Measurements from ENCODE around the gene CRB2.

CRB2 gene

GRCh38 chr9:123389698-123390097 lies 33.7 kb downstream of the CRB2 start:
- TF ChIP-seq EZH2phosphoT487 (IDR thresholded peaks at IDR 0.05; ENCODE audit: borderline replicate concordance, low read length) = no peak
- no peak for TF ChIP-seq CTCF (IDR thresholded peaks at IDR 0.05; ENCODE audit: low read depth, low read length, poor library complexity, severe bottlenecking)
- Histone ChIP-seq H3K4me3 (ENCODE audit: low read length) (no peak overlapping the region), H3K27ac (ENCODE audit: low read depth, low read length) (no peak overlapping the region), H4K20me1 (ENCODE audit: control insufficient read depth, insufficient read depth, low read depth, low read length) (no peaks in the 10 kb centered on the region), H3K4me1 (ENCODE audit: control insufficient read depth, low read length) (no peaks in the 10 kb centered on the region), H3F3A (ENCODE audit: control insufficient read depth, insufficient read depth) (no peaks in the 10 kb centered on the region), H3K4me2 (ENCODE audit: low read length) (no peak overlapping the region), H3K9me3 (ENCODE audit: control insufficient read depth, insufficient read depth, low read length) (no peaks in the 10 kb centered on the region), H3K27me3 (ENCODE audit: control insufficient read depth, low read length) (no peaks in the 10 kb centered on the region), H3K9me2 (replicated peaks; ENCODE audit: control insufficient read depth, low read length) (no peaks in the 10 kb centered on the region), H3K79me2 (ENCODE audit: control insufficient read depth, low read length) (no peaks in the 10 kb centered on the region), H3K36me3 (ENCODE audit: control insufficient read depth, low read length) (no peaks in the 10 kb centered on the region)

- Histone ChIP-seq H4K20me1 (ENCODE audit: control insufficient read depth, insufficient read depth, low read depth, low read length) (no peaks in the 10 kb centered on the region), H3K4me2 (ENCODE audit: low read length) (no peak overlapping the region), H3K27ac (ENCODE audit: low read depth, low read length) (no peak overlapping the region), H3K4me3 (ENCODE audit: low read length) (no peak overlapping the region), H3K36me3 (ENCODE audit: control insufficient read depth, low read length) (no peaks in the 10 kb centered on the region), H3K79me2 (ENCODE audit: control insufficient read depth, low read length) (no peaks in the 10 kb centered on the region), H3K4me1 (ENCODE audit: control insufficient read depth, low read length) (no peaks in the 10 kb centered on the region), H3K27me3 (ENCODE audit: control insufficient read depth, low read length) (no peaks in the 10 kb centered on the region), H3K9me2 (replicated peaks; ENCODE audit: control insufficient read depth, low read length) (no peaks in the 10 kb centered on the region), H3K9me3 (ENCODE audit: control insufficient read depth, insufficient read depth, low read length) (no peaks in the 10 kb centered on the region), H3F3A (ENCODE audit: control insufficient read depth, insufficient read depth) (no peaks in the 10 kb centered on the region)
- TF ChIP-seq EZH2phosphoT487 (IDR thresholded peaks at IDR 0.05; ENCODE audit: borderline replicate concordance, low read length) = no peak
- TF ChIP-seq CTCF (IDR thresholded peaks at IDR 0.05; ENCODE audit: low read depth, low read length, poor library complexity, severe bottlenecking) = no peak
Measured at GRCh38 chr9:123390337-123391135, 34.5 kb downstream of the CRB2 start.

- H3K4me3 ChIP-seq (ENCODE audit: low read length) = no peak overlapping the region
- H3K4me2 ChIP-seq (ENCODE audit: low read length) = no peak overlapping the region
- no peak for TF ChIP-seq EZH2phosphoT487 (IDR thresholded peaks at IDR 0.05; ENCODE audit: borderline replicate concordance, low read length)
- TF ChIP-seq CTCF (IDR thresholded peaks at IDR 0.05; ENCODE audit: low read depth, low read length, poor library complexity, severe bottlenecking) = no peak
- no peaks in the 10 kb centered on the region for H3K9me3 ChIP-seq (ENCODE audit: control insufficient read depth, insufficient read depth, low read length)
- H3K36me3 ChIP-seq (ENCODE audit: control insufficient read depth, low read length) = no peaks in the 10 kb centered on the region
- no peaks in the 10 kb centered on the region for H3K4me1 ChIP-seq (ENCODE audit: control insufficient read depth, low read length)
- no peak overlapping the region for H3K27ac ChIP-seq (ENCODE audit: low read depth, low read length)
- no peaks in the 10 kb centered on the region for H3F3A ChIP-seq (ENCODE audit: control insufficient read depth, insufficient read depth)
- H3K9me2 ChIP-seq (replicated peaks; ENCODE audit: control insufficient read depth, low read length) = no peaks in the 10 kb centered on the region
- H4K20me1 ChIP-seq (ENCODE audit: control insufficient read depth, insufficient read depth, low read depth, low read length) = no peaks in the 10 kb centered on the region
- no peaks in the 10 kb centered on the region for H3K27me3 ChIP-seq (ENCODE audit: control insufficient read depth, low read length)
- H3K79me2 ChIP-seq (ENCODE audit: control insufficient read depth, low read length) = no peaks in the 10 kb centered on the region
Measured at GRCh38 chr9:123391233-123391632, 35.2 kb downstream of the CRB2 start.
